NB4 (cell line): ENCODE measurements around the gene GATM.

Experiments
- CTCF ChIP-seq: IDR thresholded peaks from one replicate; pipeline ENCODE4 v1.5.1; 2012; ENCODE audit warnings: low read depth, low read length
- MYC ChIP-seq: IDR thresholded peaks from 2 replicates; pipeline ENCODE4 v1.6.1; 2011; ENCODE audit warnings: low read depth, low read length
- POLR2A ChIP-seq: IDR thresholded peaks from 2 replicates; pipeline ENCODE4 v1.6.1; 2011; ENCODE audit warnings: mild to moderate bottlenecking; ENCODE audit not compliant: insufficient read length; ENCODE audit errors: extremely low read depth

DNA sequence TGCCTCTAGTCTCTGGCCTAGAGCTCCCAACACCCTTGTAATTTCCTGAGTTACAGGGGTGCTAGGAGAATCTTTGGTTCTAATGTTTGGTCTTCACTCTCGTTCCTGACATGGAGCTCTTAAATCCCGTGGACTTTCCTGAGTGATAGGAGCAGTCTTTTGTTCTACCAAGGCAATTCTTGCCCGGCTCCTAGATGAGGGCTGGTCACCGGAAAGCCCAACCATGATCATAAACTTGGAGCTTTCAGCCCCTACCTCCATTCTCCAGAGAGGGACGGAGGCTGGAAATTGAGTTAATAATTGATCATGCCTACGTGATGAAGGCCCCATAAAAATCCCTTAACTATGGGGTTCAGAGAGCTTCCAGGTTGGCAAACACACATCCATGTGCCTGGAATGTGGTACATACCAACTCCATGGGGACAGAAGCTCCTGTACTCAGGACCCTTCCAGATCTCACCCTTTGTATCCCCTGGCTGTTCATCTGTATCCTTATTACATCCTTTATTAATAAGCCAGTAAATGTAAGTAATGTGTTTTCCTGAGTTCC is 18.8 kb upstream of the GATM start:
- no peak for TF ChIP-seq CTCF
- TF ChIP-seq POLR2A = no peak
- no peak for TF ChIP-seq MYC
